PC-9 (cell line): ENCODE results near the gene FAM98C. TPM values are rescaled to one million over a fixed set of nuclear protein-coding genes. Genes with fewer than 3 reads are reported as not detected.

ENCODE experiments used
- BruUV-seq: library from RNA; stranded (reverse); fragments of 400-500 nt; replicated peaks from 2 replicates; lab custom pipeline; 2021; lab: Mats Ljungman, UMichigan
- CTCF ChIA-PET: fragments of 300-600 bp; sonication (Branson Sonifier 250); formaldehyde crosslinking; loops from one replicate; lab custom pipeline; 2022; ENCODE audit warnings: antibody characterized with exemption; lab: Charles Lee
- POLR2A ChIA-PET: fragments of 300-600 bp; sonication (Branson Sonifier 250); formaldehyde crosslinking; loops from one replicate; lab custom pipeline; 2022; ENCODE audit warnings: antibody characterized with exemption; ENCODE audit not compliant: unreplicated experiment; lab: Charles Lee
- DNase-seq, 2 experiments: peaks; one replicate each; pipeline versions ENCODE4 v3.0.0 to v3.0.0-alpha.2; 2015 to 2022; ENCODE audit warnings: mixed read lengths in 1 of 2
- H2AFZ ChIP-seq: fragments of 200-600 bp; sonication (generic); 2 replicates; pipeline ENCODE4 v1.8.1; 2017; ENCODE audit warnings: antibody characterized with exemption
- H3F3A ChIP-seq: fragments of 200-600 bp; sonication (generic); 2 replicates; pipeline ENCODE4 v1.8.1; 2017; ENCODE audit warnings: antibody characterized with exemption, mild to moderate bottlenecking, low read depth; ENCODE audit not compliant: insufficient read depth
- H3K27ac ChIP-seq: fragments of 200-600 bp; sonication (generic); 2 replicates; pipeline ENCODE4 v1.6.1; 2016; ENCODE audit warnings: mixed run types
- H3K27me3 ChIP-seq: fragments of 200-600 bp; sonication (generic); 2 replicates; pipeline ENCODE4 v1.6.1; 2016; ENCODE audit warnings: low read depth, mixed run types; ENCODE audit not compliant: insufficient read depth
- H3K36me3 ChIP-seq: fragments of 200-600 bp; sonication (generic); 2 replicates; pipeline ENCODE4 v1.6.1; 2016; ENCODE audit warnings: low read depth, mixed run types
- H3K4me1 ChIP-seq: fragments of 200-600 bp; sonication (generic); replicated peaks from 2 replicates; pipeline ENCODE4 v1.6.1; 2016; ENCODE audit warnings: mixed run types; ENCODE audit not compliant: insufficient read depth
- H3K4me2 ChIP-seq: fragments of 200-600 bp; sonication (generic); 2 replicates; pipeline ENCODE4 v1.6.1; 2017; ENCODE audit warnings: mixed run types
- H3K4me3 ChIP-seq: fragments of 200-600 bp; sonication (generic); 2 replicates; pipeline ENCODE4 v1.6.1; 2016; ENCODE audit warnings: mixed run types
- H3K79me2 ChIP-seq: fragments of 200-600 bp; sonication (generic); 2 replicates; pipeline ENCODE4 v1.6.1; 2017; ENCODE audit warnings: low read depth, mixed run types
- H3K9me2 ChIP-seq: fragments of 200-600 bp; sonication (generic); 2 replicates; pipeline ENCODE4 v1.8.1; 2017; ENCODE audit warnings: mild to moderate bottlenecking; ENCODE audit not compliant: insufficient read depth
- H3K9me3 ChIP-seq: fragments of 200-600 bp; sonication (generic); 2 replicates; pipeline ENCODE4 v1.8.1; 2016; ENCODE audit warnings: low read depth; ENCODE audit not compliant: insufficient read depth
- H4K20me1 ChIP-seq: fragments of 200-600 bp; sonication (generic); 2 replicates; pipeline ENCODE4 v1.8.1; 2017; ENCODE audit not compliant: insufficient read depth
- EZH2 ChIP-seq: fragments of 200-600 bp; sonication (generic); IDR thresholded peaks from 2 replicates; pipeline ENCODE4 v1.8.0; 2017; ENCODE audit warnings: antibody characterized with exemption, low read depth
- intact Hi-C: fragments of 100-400 bp; cut with micrococcal nuclease; formaldehyde crosslinking; loops from one replicate; pipeline ENCODE4 v1.10.0; 2022; ENCODE audit not compliant: unreplicated experiment
- total RNA-seq: library from RNA; stranded (reverse); gene quantifications from 2 replicates; pipeline ENCODE4 v1.2.3, GENCODE V29; 2021
- TF ChIP-seq, protein P1 (sequence below): fragments of 200-600 bp; sonication (generic); conservative IDR thresholded peaks from 2 replicates; pipeline ENCODE4 v1.6.1; 2017; ENCODE audit warnings: mixed run types, antibody characterized with exemption, mild to moderate bottlenecking, moderate library complexity

FAM98C gene
- total RNA-seq, 1 experiment from 2014 or later: 15.8 TPM

DNA sequence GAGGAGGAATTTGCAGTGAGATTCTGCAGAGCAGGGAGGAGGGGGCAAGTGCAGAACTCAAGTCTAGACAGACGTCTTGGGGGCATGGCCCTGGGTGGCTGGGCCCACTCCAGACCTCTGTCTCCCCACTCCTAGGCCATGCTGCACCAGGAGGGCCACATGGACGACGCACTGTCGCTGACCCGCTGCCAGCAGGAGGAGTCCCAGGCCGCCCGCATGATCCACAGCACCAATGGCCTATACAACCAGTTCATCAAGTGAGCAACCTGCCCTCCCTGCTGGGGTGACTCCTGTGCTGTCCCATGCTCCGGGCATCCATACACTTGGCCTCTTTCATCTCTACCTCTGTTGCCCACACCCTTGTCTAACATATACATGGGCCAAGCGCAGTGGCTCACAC, 48.7 kb downstream of the FAM98C start:
- H3K79me2 ChIP-seq: no peaks in the 10 kb centered on the region
- H3K9me2 ChIP-seq: no peaks in the 10 kb centered on the region
- CTCF ChIA-PET: no interaction called here
- peaks cover 32% of the 10 kb centered on the region for H3K27me3 ChIP-seq
- H3K9me3 ChIP-seq: no peaks in the 10 kb centered on the region
- H3K4me2 ChIP-seq: no peak overlapping the region
- no peak overlapping the region for H3K4me3 ChIP-seq
- intact Hi-C loops: no loop called here
- no peaks in the 10 kb centered on the region for H4K20me1 ChIP-seq
- no TSS peak for BruUV-seq
- TF ChIP-seq, protein P1, sequence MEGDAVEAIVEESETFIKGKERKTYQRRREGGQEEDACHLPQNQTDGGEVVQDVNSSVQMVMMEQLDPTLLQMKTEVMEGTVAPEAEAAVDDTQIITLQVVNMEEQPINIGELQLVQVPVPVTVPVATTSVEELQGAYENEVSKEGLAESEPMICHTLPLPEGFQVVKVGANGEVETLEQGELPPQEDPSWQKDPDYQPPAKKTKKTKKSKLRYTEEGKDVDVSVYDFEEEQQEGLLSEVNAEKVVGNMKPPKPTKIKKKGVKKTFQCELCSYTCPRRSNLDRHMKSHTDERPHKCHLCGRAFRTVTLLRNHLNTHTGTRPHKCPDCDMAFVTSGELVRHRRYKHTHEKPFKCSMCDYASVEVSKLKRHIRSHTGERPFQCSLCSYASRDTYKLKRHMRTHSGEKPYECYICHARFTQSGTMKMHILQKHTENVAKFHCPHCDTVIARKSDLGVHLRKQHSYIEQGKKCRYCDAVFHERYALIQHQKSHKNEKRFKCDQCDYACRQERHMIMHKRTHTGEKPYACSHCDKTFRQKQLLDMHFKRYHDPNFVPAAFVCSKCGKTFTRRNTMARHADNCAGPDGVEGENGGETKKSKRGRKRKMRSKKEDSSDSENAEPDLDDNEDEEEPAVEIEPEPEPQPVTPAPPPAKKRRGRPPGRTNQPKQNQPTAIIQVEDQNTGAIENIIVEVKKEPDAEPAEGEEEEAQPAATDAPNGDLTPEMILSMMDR: no peak
- TF ChIP-seq EZH2: no peak
- POLR2A ChIA-PET: no interaction called here
- no peaks in the 10 kb centered on the region for H3K36me3 ChIP-seq
- no peak overlapping the region for H2AFZ ChIP-seq
- DNase-seq: no peak
- H3F3A ChIP-seq: no peaks in the 10 kb centered on the region
- H3K27ac ChIP-seq: no peak overlapping the region
- no peaks in the 10 kb centered on the region for H3K4me1 ChIP-seq

GRCh38 chr19:38452430-38453366, 49.8 kb downstream of the FAM98C start:
- no peaks in the 10 kb centered on the region for H3K9me2 ChIP-seq
- peaks cover 34% of the 10 kb centered on the region for H3K27me3 ChIP-seq
- H3K79me2 ChIP-seq: no peaks in the 10 kb centered on the region
- H3K9me3 ChIP-seq: no peaks in the 10 kb centered on the region
- ChIA-PET POLR2A (no interaction called here), CTCF (no interaction called here)
- DNase-seq: no peak
- H3K36me3 ChIP-seq: no peaks in the 10 kb centered on the region
- intact Hi-C loops: no loop called here
- no peak overlapping the region for H3K4me2 ChIP-seq
- BruUV-seq: no TSS peak
- no peak overlapping the region for H3K27ac ChIP-seq
- no peaks in the 10 kb centered on the region for H3F3A ChIP-seq
- H2AFZ ChIP-seq: no peak overlapping the region
- no peaks in the 10 kb centered on the region for H3K4me1 ChIP-seq
- TF ChIP-seq, protein P1: no peak
- H3K4me3 ChIP-seq: no peak overlapping the region
- H4K20me1 ChIP-seq: no peaks in the 10 kb centered on the region

GRCh38 chr19:38453596-38453995, 50.7 kb downstream of the FAM98C start:
- Histone ChIP-seq H3K27ac (no peak overlapping the region), H3K4me2 (no peak overlapping the region), H3K9me2 (no peaks in the 10 kb centered on the region), H2AFZ (no peak overlapping the region), H3F3A (no peaks in the 10 kb centered on the region), H4K20me1 (no peaks in the 10 kb centered on the region), H3K79me2 (no peaks in the 10 kb centered on the region), H3K27me3 (peaks cover 34% of the 10 kb centered on the region), H3K4me3 (no peak overlapping the region), H3K9me3 (no peaks in the 10 kb centered on the region), H3K4me1 (no peaks in the 10 kb centered on the region), H3K36me3 (no peaks in the 10 kb centered on the region)
- TF ChIP-seq EZH2: no peak
- TF ChIP-seq, protein P1: no peak
- ChIA-PET CTCF (no interaction called here), POLR2A (no interaction called here)
- no peak for DNase-seq
- no TSS peak for BruUV-seq
- intact Hi-C loops: no loop called here
